ACC112 (cell line): ENCODE data around the gene NPEPL1.

Experiments used
- H2AFZ ChIP-seq: fragments of 200-600 bp; sonication (generic); one replicate; pipeline ENCODE4 v1.6.0; 2017; ENCODE audit warnings: antibody characterized with exemption, low read length; ENCODE audit not compliant: unreplicated experiment
- H3K27ac ChIP-seq: fragments of 200-600 bp; sonication (generic); 2 replicates; pipeline ENCODE4 v1.5.1; 2014; ENCODE audit warnings: low read depth, mild to moderate bottlenecking, antibody characterized with exemption, low read length, moderate library complexity
- H3K27me3 ChIP-seq: fragments of 200-600 bp; sonication (generic); 2 replicates; pipeline ENCODE4 v1.6.1; 2014; ENCODE audit warnings: mild to moderate bottlenecking, antibody characterized with exemption, low read length, moderate library complexity, mixed read lengths; ENCODE audit not compliant: insufficient read depth
- H3K36me3 ChIP-seq: fragments of 200-600 bp; sonication (generic); 2 replicates; pipeline ENCODE4 v1.6.1; 2016; ENCODE audit warnings: mild to moderate bottlenecking, antibody characterized with exemption, low read length, moderate library complexity, mixed read lengths; ENCODE audit not compliant: insufficient read depth
- H3K4me1 ChIP-seq: fragments of 200-600 bp; sonication (generic); one replicate; pipeline ENCODE4 v1.6.1; 2016; ENCODE audit warnings: low read length, mixed read lengths; ENCODE audit not compliant: insufficient read depth, unreplicated experiment, control insufficient read depth
- H3K4me3 ChIP-seq: fragments of 200-600 bp; sonication (generic); 2 replicates; pipeline ENCODE4 v1.5.1; 2014; ENCODE audit warnings: mild to moderate bottlenecking, low read depth, low read length
- H3K79me2 ChIP-seq: fragments of 200-600 bp; sonication (generic); one replicate; pipeline ENCODE4 v1.6.0; 2016; ENCODE audit warnings: low read length; ENCODE audit not compliant: control insufficient read depth, unreplicated experiment, insufficient read depth

Gene NPEPL1

DNA sequence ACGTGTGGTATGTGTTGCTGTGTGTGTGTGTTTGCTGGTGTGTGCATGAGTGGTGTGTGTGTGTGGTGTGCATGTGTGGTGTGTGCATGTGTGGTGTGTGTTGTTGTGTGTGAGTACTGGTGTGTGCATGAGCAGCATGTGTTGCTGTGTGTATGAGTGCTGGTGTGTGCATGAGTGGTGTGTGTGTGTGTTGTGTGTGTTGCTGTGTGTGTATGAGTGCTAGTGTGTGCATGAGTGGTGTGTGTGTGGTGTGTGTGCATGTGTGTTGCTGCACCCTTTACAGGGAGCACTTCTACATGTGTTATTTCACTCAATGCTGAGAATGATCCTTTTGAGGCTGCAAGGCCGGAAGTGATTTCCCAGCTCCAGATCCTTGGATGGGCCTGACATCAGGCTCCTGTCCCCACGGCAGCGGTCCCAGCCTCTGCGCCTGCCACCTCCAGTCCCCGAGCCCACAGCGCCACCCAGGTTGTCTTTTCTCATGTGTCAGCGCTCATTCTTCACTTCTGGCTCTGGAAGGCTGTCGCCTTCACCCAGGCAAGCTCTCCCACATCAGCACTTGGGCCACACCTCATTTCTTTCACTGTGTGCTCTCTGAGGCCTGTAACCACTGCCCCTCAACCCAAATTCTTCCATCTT is 2.6 kb downstream of the NPEPL1 start:
- Histone ChIP-seq H3K36me3 (peaks cover 5% of the 10 kb centered on the region; the same call in 1 of the 2 replicates), H3K27me3 (no peaks in the 10 kb centered on the region), H3K4me3 (peak overlapping the region; percentile 88), H3K4me1 (peaks cover 37% of the 10 kb centered on the region), H3K79me2 (peaks cover 22% of the 10 kb centered on the region), H3K27ac (no peak overlapping the region), H2AFZ (no peak overlapping the region)

DNA sequence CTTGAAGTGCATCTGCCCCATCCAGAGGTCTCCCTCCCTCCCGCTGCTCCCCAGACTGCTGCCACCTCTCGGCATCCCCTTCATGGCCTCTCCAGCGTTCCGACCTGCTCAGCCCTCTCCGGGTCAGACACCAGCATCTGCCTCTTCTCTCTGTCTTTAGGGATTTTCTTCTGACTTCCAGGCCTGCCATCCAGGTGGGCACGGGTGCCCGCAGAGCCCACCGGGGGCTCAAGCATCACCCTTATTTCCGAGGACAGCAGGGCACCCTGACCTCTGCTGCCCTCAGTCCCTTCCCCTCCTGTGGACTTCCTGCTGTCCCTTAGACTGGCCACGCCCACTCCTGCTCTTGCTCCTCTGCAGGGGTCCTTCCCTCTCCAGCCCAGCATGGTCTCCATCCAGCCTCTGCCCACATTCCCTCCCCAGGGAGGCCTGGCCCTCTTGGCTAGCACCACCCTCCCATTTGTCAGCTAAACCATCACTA is 3.3 kb downstream of the NPEPL1 start:
- Histone ChIP-seq H3K79me2 (peaks cover 22% of the 10 kb centered on the region), H3K4me3 (no peak overlapping the region), H3K36me3 (peaks cover 5% of the 10 kb centered on the region; the same call in 1 of the 2 replicates), H3K4me1 (peaks cover 29% of the 10 kb centered on the region), H2AFZ (no peak overlapping the region), H3K27me3 (no peaks in the 10 kb centered on the region), H3K27ac (no peak overlapping the region)

GRCh38 chr20:58696411-58696961 is 3.9 kb downstream of the NPEPL1 start:
- H3K27ac ChIP-seq: no peak overlapping the region
- H3K4me1 ChIP-seq: peaks cover 24% of the 10 kb centered on the region
- H3K36me3 ChIP-seq: peaks cover 6% of the 10 kb centered on the region; the same call in 1 of the 2 replicates

GRCh38 chr20:58697201-58697866 is 4.7 kb downstream of the NPEPL1 start:
- Histone ChIP-seq H3K36me3 (peaks cover 14% of the 10 kb centered on the region), H3K27me3 (no peaks in the 10 kb centered on the region), H2AFZ (no peak overlapping the region), H3K4me3 (no peak overlapping the region), H3K27ac (no peak overlapping the region), H3K4me1 (peaks cover 17% of the 10 kb centered on the region), H3K79me2 (peaks cover 22% of the 10 kb centered on the region)

More at GRCh38 chr20:58696411-58696961, 3.9 kb downstream of the NPEPL1 start:
- Histone ChIP-seq H2AFZ (no peak overlapping the region), H3K27me3 (no peaks in the 10 kb centered on the region), H3K79me2 (peaks cover 22% of the 10 kb centered on the region), H3K4me3 (no peak overlapping the region)

GRCh38 chr20:58697867-58698703 is 5.5 kb downstream of the NPEPL1 start:
- H3K27me3 ChIP-seq: no peaks in the 10 kb centered on the region
- no peak overlapping the region for H3K4me3 ChIP-seq
- H3K79me2 ChIP-seq: peaks cover 22% of the 10 kb centered on the region
- no peak overlapping the region for H3K27ac ChIP-seq
- H3K4me1 ChIP-seq: peaks cover 17% of the 10 kb centered on the region
- H3K36me3 ChIP-seq: peaks cover 22% of the 10 kb centered on the region
- H2AFZ ChIP-seq: no peak overlapping the region

- H3K27ac ChIP-seq: no peak overlapping the region
- H3K4me3 ChIP-seq: no peak overlapping the region
- peaks cover 13% of the 10 kb centered on the region for H3K79me2 ChIP-seq
- H2AFZ ChIP-seq: no peak overlapping the region
- H3K36me3 ChIP-seq: peaks cover 31% of the 10 kb centered on the region
- peaks cover 10% of the 10 kb centered on the region for H3K4me1 ChIP-seq
- no peaks in the 10 kb centered on the region for H3K27me3 ChIP-seq
These were observed 6.4 kb downstream of the NPEPL1 start for GRCh38 chr20:58698741-58699622.

GRCh38 chr20:58699623-58700107 is 7.1 kb downstream of the NPEPL1 start:
- peaks cover 6% of the 10 kb centered on the region for H3K79me2 ChIP-seq
- H3K36me3 ChIP-seq: peaks cover 38% of the 10 kb centered on the region
- no peaks in the 10 kb centered on the region for H3K27me3 ChIP-seq
- no peak overlapping the region for H3K27ac ChIP-seq
- no peak overlapping the region for H3K4me3 ChIP-seq
- H2AFZ ChIP-seq: no peak overlapping the region
- peaks cover 3% of the 10 kb centered on the region for H3K4me1 ChIP-seq

GRCh38 chr20:58700121-58700821 is 7.7 kb downstream of the NPEPL1 start:
- H3K4me1 ChIP-seq: no peaks in the 10 kb centered on the region
- H3K27me3 ChIP-seq: no peaks in the 10 kb centered on the region
- H3K79me2 ChIP-seq: no peaks in the 10 kb centered on the region
- peaks cover 43% of the 10 kb centered on the region for H3K36me3 ChIP-seq
- H3K4me3 ChIP-seq: no peak overlapping the region
- H3K27ac ChIP-seq: no peak overlapping the region
- no peak overlapping the region for H2AFZ ChIP-seq

DNA sequence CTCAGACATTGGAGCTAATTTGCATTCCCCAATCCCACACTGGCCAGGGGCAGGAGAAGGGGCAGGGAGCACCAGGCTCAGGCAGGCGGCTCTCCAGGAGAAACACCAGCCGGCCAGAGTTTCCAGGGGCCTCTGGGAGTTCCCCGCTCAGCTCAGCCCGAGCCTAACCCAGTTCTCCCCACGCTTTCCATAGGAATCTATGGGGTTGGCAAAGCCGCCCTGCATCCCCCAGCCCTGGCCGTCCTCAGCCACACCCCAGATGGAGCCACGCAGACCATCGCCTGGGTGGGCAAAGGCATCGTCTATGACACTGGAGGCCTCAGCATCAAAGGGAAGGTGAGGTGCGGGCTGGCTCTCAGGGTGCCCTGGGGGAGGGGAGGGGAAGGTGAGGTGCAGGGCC is 8.2 kb downstream of the NPEPL1 start:
- no peaks in the 10 kb centered on the region for H3K27me3 ChIP-seq
- peaks cover 45% of the 10 kb centered on the region for H3K36me3 ChIP-seq
- H3K4me3 ChIP-seq: no peak overlapping the region
- no peaks in the 10 kb centered on the region for H3K4me1 ChIP-seq
- no peak overlapping the region for H2AFZ ChIP-seq
- no peak overlapping the region for H3K27ac ChIP-seq
- no peaks in the 10 kb centered on the region for H3K79me2 ChIP-seq
